Trophoblast cell (in vitro differentiated cells and primary cell): Measurements from ENCODE around the gene TEX19.

Experiments
- DNase-seq, 2 donors: peaks; one replicate each; pipeline ENCODE4 v3.0.0-alpha.2; 2016
- H2AFZ ChIP-seq: 2 replicates; pipeline ENCODE4 v1.6.1; 2013; ENCODE audit warnings: low read length, moderate library complexity, mild to moderate bottlenecking; ENCODE audit not compliant: insufficient read depth, poor library complexity
- H2AK5ac ChIP-seq: 2 replicates; pipeline ENCODE4 v1.6.1; 2013; ENCODE audit warnings: mild to moderate bottlenecking, low read length
- H2BK120ac ChIP-seq: 2 replicates; pipeline ENCODE4 v1.6.1; 2013; ENCODE audit warnings: low read length, mild to moderate bottlenecking, moderate library complexity; ENCODE audit not compliant: insufficient read depth, poor library complexity
- H2BK12ac ChIP-seq: 2 replicates; pipeline ENCODE4 v1.6.1; 2013; ENCODE audit warnings: mild to moderate bottlenecking, low read length, moderate library complexity
- H2BK5ac ChIP-seq: 2 replicates; pipeline ENCODE4 v1.6.1; 2013; ENCODE audit warnings: low read length, low read depth, moderate library complexity, mild to moderate bottlenecking; ENCODE audit not compliant: poor library complexity
- H3K14ac ChIP-seq: 2 replicates; pipeline ENCODE4 v1.6.1; 2013; ENCODE audit warnings: mild to moderate bottlenecking, low read length
- H3K18ac ChIP-seq: 2 replicates; pipeline ENCODE4 v1.6.1; 2013; ENCODE audit warnings: mild to moderate bottlenecking, low read length
- H3K23ac ChIP-seq: 2 replicates; pipeline ENCODE4 v1.6.1; 2013; ENCODE audit warnings: low read length
- H3K27ac ChIP-seq: 2 replicates; pipeline ENCODE4 v1.5.1; 2013; ENCODE audit warnings: low read depth, mild to moderate bottlenecking, inconsistent platforms, low read length, moderate library complexity
- H3K27me3 ChIP-seq: 2 replicates; pipeline ENCODE4 v1.6.1; 2013; ENCODE audit warnings: inconsistent platforms, mild to moderate bottlenecking, low read length, moderate library complexity; ENCODE audit not compliant: insufficient read depth
- H3K36me3 ChIP-seq, 2 experiments: 1 replicate in 1 of 2; 2 replicates in 1 of 2; pipeline ENCODE4 v1.6.1; 2013; ENCODE audit warnings: low read length in 2 of 2, mild to moderate bottlenecking in 2 of 2, moderate library complexity in 1 of 2; ENCODE audit not compliant: insufficient read depth in 2 of 2, control insufficient read depth in 1 of 2
- H3K4ac ChIP-seq: 2 replicates; pipeline ENCODE4 v1.6.1; 2013; ENCODE audit warnings: low read depth, mild to moderate bottlenecking, low read length, moderate library complexity
- H3K4me1 ChIP-seq, 2 experiments: 1 replicate in 1 of 2; 2 replicates in 1 of 2; pipeline ENCODE4 v1.6.1; 2013; ENCODE audit warnings: low read length in 2 of 2, mild to moderate bottlenecking in 2 of 2, moderate library complexity in 1 of 2; ENCODE audit not compliant: insufficient read depth in 2 of 2, control insufficient read depth in 1 of 2
- H3K4me2 ChIP-seq: 2 replicates; pipeline ENCODE4 v1.6.1; 2013; ENCODE audit warnings: inconsistent platforms, mild to moderate bottlenecking, low read length, moderate library complexity
- H3K4me3 ChIP-seq: 2 replicates; pipeline ENCODE4 v1.5.1; 2013; ENCODE audit warnings: mild to moderate bottlenecking, low read depth, low read length, inconsistent platforms
- H3K79me1 ChIP-seq: one replicate; pipeline ENCODE4 v1.6.1; 2013; ENCODE audit warnings: low read length
- H3K79me2 ChIP-seq: 2 replicates; pipeline ENCODE4 v1.6.1; 2013; ENCODE audit warnings: low read length, mild to moderate bottlenecking; ENCODE audit not compliant: control insufficient read depth, insufficient read depth, poor library complexity
- H3K9ac ChIP-seq: 2 replicates; pipeline ENCODE4 v1.6.1; 2013; ENCODE audit warnings: mild to moderate bottlenecking, low read length
- H3K9me3 ChIP-seq: 2 replicates; pipeline ENCODE4 v1.6.1; 2013; ENCODE audit warnings: low read depth, mild to moderate bottlenecking, control low read depth, inconsistent platforms, low read length; ENCODE audit not compliant: insufficient read depth
- H4K12ac ChIP-seq: 2 replicates; pipeline ENCODE4 v1.6.1; 2013; ENCODE audit warnings: low read depth, mild to moderate bottlenecking, low read length, moderate library complexity
- H4K8ac ChIP-seq: 2 replicates; pipeline ENCODE4 v1.6.1; 2013; ENCODE audit warnings: low read depth, mild to moderate bottlenecking, low read length, moderate library complexity
- H4K91ac ChIP-seq: one replicate; pipeline ENCODE4 v1.6.1; 2013; ENCODE audit warnings: low read depth, mild to moderate bottlenecking, low read length, moderate library complexity
- WGBS: extraction: QIAGEN DNeasy Blood & Tissue Kit; methylation state at CpG from one replicate; pipeline ENCODE4 v1.1.7; 2013; ENCODE audit warnings: missing lambda C conversion rate; ENCODE audit not compliant: insufficient read length, insufficient coverage; ENCODE audit errors: extremely low coverage; 5-methylcytosine and 5-hydroxymethylcytosine counted together

TEX19 gene

GRCh38 chr17:82365606-82366295 is 6.7 kb downstream of the TEX19 start:
- H3K23ac ChIP-seq, result no peak overlapping the region
- no peak overlapping the region for H3K9ac ChIP-seq
- H4K12ac ChIP-seq, result no peak overlapping the region
- H3K27ac ChIP-seq, result no peak overlapping the region
- no peak overlapping the region for H3K4ac ChIP-seq
- H3K79me1 ChIP-seq, result no peaks in the 10 kb centered on the region
- H2AK5ac ChIP-seq, result no peak overlapping the region
- no peak overlapping the region for H2AFZ ChIP-seq
- H4K91ac ChIP-seq, result no peak overlapping the region
- H3K4me2 ChIP-seq, result no peak overlapping the region
- no peak overlapping the region for H3K18ac ChIP-seq
- H3K4me3 ChIP-seq, result no peak overlapping the region
- H2BK120ac ChIP-seq, result no peak overlapping the region
- no CpG with 5 or more reads among the region's 6 CpGs for WGBS
- peaks cover 6% of the 10 kb centered on the region for H3K27me3 ChIP-seq
- H2BK5ac ChIP-seq, result no peak overlapping the region
- peaks cover 5% of the 10 kb centered on the region for H3K9me3 ChIP-seq
- no peak overlapping the region for H2BK12ac ChIP-seq
- H3K79me2 ChIP-seq, result no peaks in the 10 kb centered on the region
- H3K36me3 ChIP-seq, result no peaks in the 10 kb centered on the region
- no peak for DNase-seq
- H4K8ac ChIP-seq, result no peak overlapping the region
- peaks cover 0 to 2% of the 10 kb centered on the region in 2 experiments for H3K4me1 ChIP-seq
- no peak overlapping the region for H3K14ac ChIP-seq

DNA sequence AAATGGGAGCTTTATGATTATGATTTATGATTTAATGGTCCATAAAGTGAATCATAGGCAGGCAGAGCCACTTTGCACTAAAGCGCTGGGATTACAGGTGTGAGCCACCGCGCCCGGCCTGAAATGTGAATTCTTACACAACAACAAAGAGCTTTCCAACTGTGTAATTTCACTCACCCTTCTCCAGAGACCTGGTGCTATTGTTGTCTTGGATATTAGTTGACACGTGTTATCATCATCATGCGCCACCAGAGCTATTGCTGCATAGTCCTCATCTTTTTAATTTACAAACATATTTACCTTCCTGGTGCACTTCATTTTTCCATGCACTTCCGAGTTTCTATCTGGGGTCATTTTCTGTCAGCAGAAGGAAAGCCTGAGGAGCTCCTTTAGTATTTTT is 7.7 kb downstream of the TEX19 start:
- H3K14ac ChIP-seq, result no peak overlapping the region

GRCh38 chr17:82367724-82368524 is 8.9 kb downstream of the TEX19 start:
- Histone ChIP-seq H3K4me2 (no peak overlapping the region), H3K79me2 (no peaks in the 10 kb centered on the region), H3K79me1 (no peaks in the 10 kb centered on the region), H3K27me3 (peaks cover 25% of the 10 kb centered on the region), H3K14ac (no peak overlapping the region), H4K91ac (no peak overlapping the region), H2AK5ac (no peak overlapping the region), H3K4me3 (no peak overlapping the region), H3K36me3 (no peaks in the 10 kb centered on the region), H2BK5ac (no peak overlapping the region), H3K9me3 (peaks cover 18% of the 10 kb centered on the region), H3K4ac (no peak overlapping the region), H3K9ac (no peak overlapping the region), H3K27ac (no peak overlapping the region), H2BK120ac (no peak overlapping the region), H4K8ac (no peak overlapping the region), H2BK12ac (no peak overlapping the region), H4K12ac (no peak overlapping the region), H2AFZ (no peak overlapping the region), H3K18ac (no peak overlapping the region), H3K4me1 (peaks cover 2 to 3% of the 10 kb centered on the region in 2 experiments), H3K23ac (no peak overlapping the region)
- WGBS, result no CpG with 5 or more reads among the region's 14 CpGs
- no peak for DNase-seq

More for the DNA sequence above, 7.7 kb downstream of the TEX19 start:
- no peak overlapping the region for H4K12ac ChIP-seq
- WGBS, result no CpG with 5 or more reads among the region's 7 CpGs
- no peak for DNase-seq
- H3K23ac ChIP-seq, result no peak overlapping the region
- no peak overlapping the region for H2AK5ac ChIP-seq
- no peak overlapping the region for H3K18ac ChIP-seq
- H3K4me2 ChIP-seq, result no peak overlapping the region
- H3K79me1 ChIP-seq, result no peaks in the 10 kb centered on the region
- no peaks in the 10 kb centered on the region for H3K36me3 ChIP-seq
- no peak overlapping the region for H2BK12ac ChIP-seq
- no peak overlapping the region for H4K91ac ChIP-seq
- no peak overlapping the region for H4K8ac ChIP-seq
- no peak overlapping the region for H2BK120ac ChIP-seq
- peaks cover 2 to 3% of the 10 kb centered on the region in 2 experiments for H3K4me1 ChIP-seq
- no peak overlapping the region for H3K4me3 ChIP-seq
- H3K4ac ChIP-seq, result no peak overlapping the region
- H2BK5ac ChIP-seq, result no peak overlapping the region
- no peak overlapping the region for H3K9ac ChIP-seq
- peaks cover 15% of the 10 kb centered on the region for H3K27me3 ChIP-seq
- H3K79me2 ChIP-seq, result no peaks in the 10 kb centered on the region
- no peak overlapping the region for H3K27ac ChIP-seq
- no peak overlapping the region for H2AFZ ChIP-seq
- H3K9me3 ChIP-seq, result peaks cover 10% of the 10 kb centered on the region

- H2BK12ac ChIP-seq, result no peak overlapping the region
- H3K14ac ChIP-seq, result no peak overlapping the region
- no peak for DNase-seq
- H4K8ac ChIP-seq, result no peak overlapping the region
- no peak overlapping the region for H3K9ac ChIP-seq
- H2BK120ac ChIP-seq, result no peak overlapping the region
- H3K79me2 ChIP-seq, result no peaks in the 10 kb centered on the region
- H3K4ac ChIP-seq, result no peak overlapping the region
- no peaks in the 10 kb centered on the region for H3K79me1 ChIP-seq
- H2AFZ ChIP-seq, result no peak overlapping the region
- H3K4me2 ChIP-seq, result no peak overlapping the region
- WGBS, result no CpG with 5 or more reads among the region's 7 CpGs
- no peak overlapping the region for H3K4me3 ChIP-seq
- no peaks in the 10 kb centered on the region for H3K36me3 ChIP-seq
- H2AK5ac ChIP-seq, result no peak overlapping the region
- no peak overlapping the region for H3K27ac ChIP-seq
- H3K4me1 ChIP-seq, result peaks cover 2 to 3% of the 10 kb centered on the region in 2 experiments
- no peak overlapping the region for H2BK5ac ChIP-seq
- H4K12ac ChIP-seq, result no peak overlapping the region
- peaks cover 19% of the 10 kb centered on the region for H3K9me3 ChIP-seq
- H3K27me3 ChIP-seq, result peaks cover 25% of the 10 kb centered on the region
- H3K23ac ChIP-seq, result no peak overlapping the region
- H3K18ac ChIP-seq, result no peak overlapping the region
- H4K91ac ChIP-seq, result no peak overlapping the region
Measured at GRCh38 chr17:82369211-82369610, 10.2 kb downstream of the TEX19 start.
